GM10266 (cell line): ENCODE measurements around the gene TARS3.
A peak's percentile ranks its signal among the peaks of the same experiment; 100 is the strongest.

Source experiments
- DNase-seq: peaks from one replicate; pipeline ENCODE4 v3.0.0; 2012; ENCODE audit errors: extremely low spot score
- TF ChIP-seq, protein P1 (sequence below): IDR thresholded peaks from 2 replicates; pipeline ENCODE4 v1.5.1; 2012; ENCODE audit warnings: mild to moderate bottlenecking, low read depth; ENCODE audit not compliant: control insufficient read depth, insufficient read depth; ENCODE audit errors: missing control alignments

TARS3 gene

DNA sequence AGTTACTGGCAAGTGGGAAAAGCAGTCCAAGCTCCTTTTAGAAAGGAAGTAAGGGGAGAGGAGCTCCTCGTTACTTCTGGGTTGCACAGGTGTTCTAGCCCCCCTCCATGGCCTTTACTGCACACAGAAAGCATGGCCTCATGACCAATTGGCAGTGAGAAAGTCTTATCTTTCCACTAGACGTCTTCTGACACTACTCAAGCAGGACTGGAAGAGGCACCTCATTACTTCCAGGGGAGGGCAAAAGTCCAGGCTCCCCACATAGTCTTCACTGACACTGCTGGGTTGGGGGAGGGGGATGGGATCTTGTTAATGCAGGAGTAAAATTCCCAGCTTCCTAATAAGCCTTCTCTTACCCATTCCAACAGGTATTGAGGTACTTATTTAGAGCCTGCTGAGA lies 44.5 kb downstream of the TARS3 start:
- TF ChIP-seq, protein P1, sequence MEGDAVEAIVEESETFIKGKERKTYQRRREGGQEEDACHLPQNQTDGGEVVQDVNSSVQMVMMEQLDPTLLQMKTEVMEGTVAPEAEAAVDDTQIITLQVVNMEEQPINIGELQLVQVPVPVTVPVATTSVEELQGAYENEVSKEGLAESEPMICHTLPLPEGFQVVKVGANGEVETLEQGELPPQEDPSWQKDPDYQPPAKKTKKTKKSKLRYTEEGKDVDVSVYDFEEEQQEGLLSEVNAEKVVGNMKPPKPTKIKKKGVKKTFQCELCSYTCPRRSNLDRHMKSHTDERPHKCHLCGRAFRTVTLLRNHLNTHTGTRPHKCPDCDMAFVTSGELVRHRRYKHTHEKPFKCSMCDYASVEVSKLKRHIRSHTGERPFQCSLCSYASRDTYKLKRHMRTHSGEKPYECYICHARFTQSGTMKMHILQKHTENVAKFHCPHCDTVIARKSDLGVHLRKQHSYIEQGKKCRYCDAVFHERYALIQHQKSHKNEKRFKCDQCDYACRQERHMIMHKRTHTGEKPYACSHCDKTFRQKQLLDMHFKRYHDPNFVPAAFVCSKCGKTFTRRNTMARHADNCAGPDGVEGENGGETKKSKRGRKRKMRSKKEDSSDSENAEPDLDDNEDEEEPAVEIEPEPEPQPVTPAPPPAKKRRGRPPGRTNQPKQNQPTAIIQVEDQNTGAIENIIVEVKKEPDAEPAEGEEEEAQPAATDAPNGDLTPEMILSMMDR, result no peak
- no peak for DNase-seq

DNA sequence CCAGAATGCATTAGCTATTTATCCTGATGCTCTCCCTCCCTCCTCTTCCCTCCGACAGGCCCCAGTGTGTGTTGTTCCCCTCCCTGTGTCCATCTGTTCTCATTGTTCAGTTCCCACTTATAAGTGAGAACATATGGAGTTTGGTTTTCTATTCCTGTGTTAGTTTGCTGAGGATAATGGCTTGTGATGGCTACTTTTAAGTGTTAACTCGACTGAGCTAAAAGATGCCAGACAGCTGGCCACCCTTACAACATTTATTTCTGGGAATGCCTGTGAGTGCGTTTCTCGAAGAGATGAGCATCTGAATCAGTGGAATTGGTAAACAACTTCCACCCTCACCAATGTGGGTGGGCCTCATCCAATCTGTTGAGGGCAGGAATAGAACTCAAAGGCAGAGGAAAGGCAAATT lies 47.3 kb downstream of the TARS3 start:
- no peak for DNase-seq
- TF ChIP-seq, protein P1, result no peak

DNA sequence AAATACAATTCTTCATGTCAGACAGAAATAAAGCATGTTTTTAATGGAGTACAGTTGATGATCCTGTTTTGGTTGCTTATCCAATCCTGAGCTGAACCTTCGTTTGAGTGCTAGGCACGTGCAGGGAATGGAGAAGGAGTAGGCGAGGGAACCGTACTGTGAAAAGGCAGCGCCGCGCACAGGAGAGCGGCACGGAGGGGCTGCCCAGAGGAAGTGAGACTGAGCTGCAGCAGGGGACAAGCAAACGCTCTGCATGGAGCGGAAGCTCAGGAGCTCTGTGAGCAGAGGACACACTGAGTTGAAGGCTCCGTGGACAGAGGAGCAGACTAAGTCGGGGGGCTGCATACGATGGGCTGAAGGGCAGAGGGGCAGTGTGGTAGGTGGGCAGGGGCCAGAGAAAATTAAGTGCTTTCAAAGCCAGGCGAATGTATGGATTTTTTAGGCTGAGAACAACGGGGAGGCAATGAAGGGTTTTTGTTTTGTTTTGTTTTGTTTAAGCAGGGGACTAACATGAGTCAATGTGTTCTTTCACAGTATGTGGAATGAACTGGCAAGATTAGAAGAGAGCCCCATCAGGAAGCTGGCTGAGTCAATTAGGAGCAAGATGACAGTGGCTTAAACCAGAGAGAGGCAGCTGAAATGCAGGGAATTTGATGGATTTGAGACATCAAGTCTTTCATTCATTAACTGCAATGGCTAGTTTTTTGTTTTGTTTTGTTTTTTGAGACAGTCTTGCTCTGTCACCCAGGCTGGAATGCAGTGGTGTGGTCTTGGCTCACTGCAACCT lies 48.3 kb downstream of the TARS3 start:
- TF ChIP-seq, protein P1, result no peak
- DNase-seq, result peak; percentile 44

DNA sequence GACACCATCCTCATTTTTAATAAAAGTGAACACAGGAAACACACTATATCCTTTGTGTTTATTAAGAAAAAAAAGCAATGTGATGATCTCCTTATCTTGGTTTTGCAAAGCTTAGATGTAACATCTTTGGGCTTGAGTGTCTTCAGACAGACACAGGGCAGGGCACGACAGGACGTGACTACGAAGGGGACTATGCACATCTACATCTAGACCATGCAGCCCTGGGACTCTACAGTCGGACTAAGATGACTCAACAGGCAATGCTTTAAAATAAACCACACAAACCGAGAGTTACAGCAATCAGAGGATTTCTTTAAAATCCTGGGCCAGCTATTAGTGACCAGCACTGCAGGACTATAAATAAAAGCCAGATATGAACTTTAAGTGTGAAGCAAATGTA lies 49.3 kb downstream of the TARS3 start:
- TF ChIP-seq, protein P1, result no peak
- no peak for DNase-seq

DNA sequence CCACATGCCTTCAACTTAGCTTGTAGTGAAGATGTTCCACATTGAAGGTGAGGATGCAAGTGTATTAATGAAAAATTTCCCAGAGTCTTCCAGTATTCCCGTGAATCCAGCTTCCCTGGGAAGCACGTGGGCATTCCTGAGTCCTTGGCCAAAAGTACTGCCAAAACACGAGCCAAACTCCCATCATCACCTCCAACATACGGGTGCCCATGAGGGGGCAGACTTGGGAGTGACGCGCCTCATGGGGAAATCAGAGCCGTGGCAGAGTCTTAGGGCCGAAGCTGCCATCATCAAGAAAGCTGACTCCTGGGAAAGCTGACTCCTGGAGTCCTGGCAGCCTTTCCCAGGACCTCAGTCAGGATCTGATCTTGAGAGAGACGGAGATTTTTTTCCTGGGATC lies 52.0 kb downstream of the TARS3 start:
- DNase-seq, result no peak
- TF ChIP-seq, protein P1, result no peak

DNA sequence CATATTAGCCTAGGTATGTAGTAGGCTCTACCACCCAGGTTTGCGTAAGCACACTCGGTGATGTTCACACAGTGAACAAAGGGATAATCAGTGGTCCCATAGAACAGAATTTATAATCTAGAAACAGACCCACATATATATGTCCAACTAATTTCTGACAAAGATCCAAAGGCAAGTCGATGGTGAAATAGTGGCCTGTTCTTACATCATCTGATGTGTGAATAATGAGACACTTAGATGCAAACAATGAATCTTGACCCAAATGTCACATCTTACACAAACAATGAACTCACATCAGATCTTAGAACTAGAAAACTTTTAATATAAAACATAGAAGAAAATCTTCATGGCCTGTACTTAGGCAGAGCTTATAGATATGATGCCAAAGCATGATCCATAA lies 54.5 kb downstream of the TARS3 start:
- no peak for DNase-seq
- TF ChIP-seq, protein P1, result no peak

DNA sequence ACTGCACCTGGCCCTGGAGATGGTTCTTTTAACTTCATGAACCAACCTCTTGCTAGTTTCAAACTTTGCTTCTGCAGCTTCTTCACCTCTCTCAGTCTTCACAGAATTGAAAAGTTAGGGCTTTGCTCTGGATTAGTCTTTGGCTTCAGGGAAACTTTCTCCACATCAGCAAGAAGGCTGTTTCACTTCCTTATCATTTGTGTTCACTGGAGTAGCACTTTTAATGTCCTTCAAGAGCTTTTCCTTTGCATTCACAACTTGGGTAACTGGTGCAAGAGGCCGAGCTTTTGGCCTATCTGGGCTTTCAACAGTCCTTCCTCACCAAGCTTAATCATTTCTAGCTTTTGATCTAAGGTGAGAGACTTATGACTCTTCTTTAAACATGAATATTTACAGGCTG lies 56.4 kb downstream of the TARS3 start:
- TF ChIP-seq, protein P1, result no peak
- no peak for DNase-seq
